ENCODE data around the gene GABRG3.

- TF ChIP-seq CTCF (IDR thresholded peaks at IDR 0.05) (no peak), POLR2A (IDR thresholded peaks at IDR 0.05) (no peak)
Observed at GRCh38 chr15:27491666-27492621, 521.0 kb downstream of the GABRG3 start.

Measured in heart left ventricle (tissue), 13 donors.